CD4-positive, alpha-beta T cell treated with Interleukin-2 at 100 ng/mL for 4 hours (primary cell): ENCODE measurements around the gene DDX25.

ENCODE experiments used
- DNase-seq: peaks from one replicate; pipeline ENCODE4 v3.0.0-alpha.2; 2020; ENCODE audit warnings: low spot score

DDX25 gene

DNA sequence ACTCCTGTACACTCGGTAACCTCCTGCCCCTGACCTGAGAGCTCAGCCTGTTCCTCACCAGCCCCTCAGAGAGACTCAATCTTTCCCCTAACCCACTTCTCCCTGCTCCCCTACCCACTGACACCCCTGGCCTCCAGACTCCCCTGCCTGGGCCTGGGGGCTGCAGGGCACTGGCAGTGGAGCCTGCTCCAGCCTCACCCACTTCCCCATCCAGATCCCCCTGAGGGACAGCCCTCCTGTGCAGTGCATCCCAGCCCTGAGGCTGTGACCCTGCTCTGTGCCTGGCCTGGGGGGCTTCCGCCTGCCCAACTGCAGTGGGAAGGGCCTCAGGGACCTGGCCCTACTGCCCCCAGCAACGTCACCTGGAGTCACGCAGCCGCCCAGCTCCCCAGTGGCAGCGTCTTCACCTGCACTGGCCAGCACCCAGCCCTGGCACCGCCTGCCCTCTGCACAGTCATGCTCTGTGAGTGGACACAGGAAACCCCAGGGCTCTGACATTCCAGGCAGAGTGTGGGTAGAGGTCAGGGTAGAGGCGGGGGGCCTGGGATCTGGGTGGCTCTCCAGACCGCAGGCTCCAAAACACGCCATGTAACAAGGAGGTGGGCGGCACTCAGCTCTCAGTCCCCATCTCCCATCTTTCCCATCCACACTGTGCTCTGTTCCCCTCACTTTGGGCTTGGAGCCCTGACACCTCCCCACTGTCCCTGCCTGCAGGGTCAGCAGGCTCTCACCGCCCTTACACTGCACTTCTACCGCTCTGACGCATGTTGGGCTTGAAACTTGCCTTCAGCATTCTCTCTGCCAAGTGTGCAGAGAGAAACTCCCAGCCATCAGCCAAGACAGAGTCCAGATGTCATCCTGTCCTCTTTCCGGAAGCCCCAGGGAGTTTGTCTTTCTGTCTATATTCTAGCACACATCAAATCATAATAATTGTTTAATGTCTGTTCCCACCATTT is 46.7 kb downstream of the DDX25 start:
- no peak for DNase-seq

DNA sequence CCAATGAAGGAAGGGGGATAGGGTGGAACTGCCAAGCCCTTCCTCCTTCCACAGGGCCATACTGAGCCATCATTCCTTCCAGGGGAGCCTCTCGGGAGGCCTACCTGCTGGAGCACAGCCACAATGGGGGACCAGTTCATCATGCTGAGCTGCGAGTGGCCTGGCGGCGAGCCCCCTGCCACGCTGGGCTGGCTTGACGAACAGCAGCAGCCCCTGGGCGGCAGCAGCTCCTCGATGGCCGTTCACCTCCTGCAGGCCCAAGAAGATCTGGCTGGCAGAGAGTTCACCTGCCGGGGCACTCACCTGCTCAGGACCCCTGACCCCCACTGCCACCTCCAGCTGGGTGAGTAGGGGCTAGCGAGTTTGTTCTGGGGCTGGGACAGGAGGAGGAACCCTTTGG is 47.4 kb downstream of the DDX25 start:
- DNase-seq, result no peak

DNA sequence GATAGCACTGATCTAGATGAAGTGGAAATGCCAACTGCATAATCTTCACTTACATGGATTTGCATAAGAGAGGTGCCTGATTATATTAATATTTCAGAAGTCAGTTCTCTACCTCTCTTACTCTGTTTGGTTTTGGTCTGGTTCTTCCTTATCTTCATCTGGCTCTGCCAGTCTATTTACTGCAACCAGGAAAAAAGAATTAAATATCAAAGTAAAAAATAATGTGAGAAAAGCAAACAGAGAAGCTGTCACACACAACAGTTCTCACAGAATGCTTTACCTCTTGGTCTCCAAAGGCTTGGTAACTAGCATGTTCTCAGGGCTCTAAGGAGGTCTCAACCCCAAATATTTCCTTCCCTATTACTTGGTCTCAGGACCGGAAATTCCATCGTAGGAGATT is 48.3 kb downstream of the DDX25 start:
- no peak for DNase-seq

DNA sequence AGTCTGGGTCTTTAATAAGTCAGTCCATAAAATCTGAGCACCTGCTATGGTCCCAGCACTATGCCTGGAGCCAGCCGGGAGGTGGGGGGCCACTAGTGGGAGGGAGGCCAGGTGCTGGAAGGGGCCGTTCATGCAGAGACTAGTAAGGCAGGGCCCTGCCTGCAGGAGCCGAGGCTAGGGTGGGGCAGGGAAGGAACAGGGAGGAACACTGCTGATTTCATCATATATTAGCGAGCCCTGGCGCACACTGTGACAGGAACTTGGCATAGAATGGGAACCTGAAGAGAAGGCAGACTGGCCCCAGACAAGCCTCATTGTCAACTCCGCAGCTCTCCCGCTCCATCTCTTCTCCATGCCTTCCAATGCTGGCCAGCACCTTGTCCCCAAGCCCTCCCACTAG is 48.7 kb downstream of the DDX25 start:
- DNase-seq, result no peak

DNA sequence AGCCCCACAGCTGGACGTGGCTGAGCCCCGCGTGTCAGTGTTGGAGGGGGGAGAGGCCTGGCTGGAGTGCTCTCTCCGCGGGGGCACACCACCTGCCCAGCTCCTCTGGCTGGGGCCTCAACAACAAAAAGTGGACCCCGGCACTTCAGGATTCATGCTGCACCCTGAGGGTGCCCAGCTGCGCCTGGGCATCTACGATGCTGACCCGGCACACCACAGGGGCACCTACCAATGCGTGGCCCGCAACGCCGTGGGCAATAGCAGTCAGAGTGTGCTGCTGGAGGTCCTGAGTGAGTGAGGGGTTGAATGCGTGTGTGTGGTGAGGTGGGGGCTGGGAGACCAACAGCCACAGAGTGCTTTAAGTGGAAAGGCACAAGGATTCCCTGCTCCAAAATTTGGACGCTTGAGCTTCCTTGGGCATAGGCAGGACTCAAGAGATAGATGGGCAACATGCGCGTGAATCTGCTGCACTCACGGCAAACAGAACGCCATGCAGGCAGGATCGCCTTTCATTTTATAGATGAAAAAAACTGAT is 49.2 kb downstream of the DDX25 start:
- no peak for DNase-seq

DNA sequence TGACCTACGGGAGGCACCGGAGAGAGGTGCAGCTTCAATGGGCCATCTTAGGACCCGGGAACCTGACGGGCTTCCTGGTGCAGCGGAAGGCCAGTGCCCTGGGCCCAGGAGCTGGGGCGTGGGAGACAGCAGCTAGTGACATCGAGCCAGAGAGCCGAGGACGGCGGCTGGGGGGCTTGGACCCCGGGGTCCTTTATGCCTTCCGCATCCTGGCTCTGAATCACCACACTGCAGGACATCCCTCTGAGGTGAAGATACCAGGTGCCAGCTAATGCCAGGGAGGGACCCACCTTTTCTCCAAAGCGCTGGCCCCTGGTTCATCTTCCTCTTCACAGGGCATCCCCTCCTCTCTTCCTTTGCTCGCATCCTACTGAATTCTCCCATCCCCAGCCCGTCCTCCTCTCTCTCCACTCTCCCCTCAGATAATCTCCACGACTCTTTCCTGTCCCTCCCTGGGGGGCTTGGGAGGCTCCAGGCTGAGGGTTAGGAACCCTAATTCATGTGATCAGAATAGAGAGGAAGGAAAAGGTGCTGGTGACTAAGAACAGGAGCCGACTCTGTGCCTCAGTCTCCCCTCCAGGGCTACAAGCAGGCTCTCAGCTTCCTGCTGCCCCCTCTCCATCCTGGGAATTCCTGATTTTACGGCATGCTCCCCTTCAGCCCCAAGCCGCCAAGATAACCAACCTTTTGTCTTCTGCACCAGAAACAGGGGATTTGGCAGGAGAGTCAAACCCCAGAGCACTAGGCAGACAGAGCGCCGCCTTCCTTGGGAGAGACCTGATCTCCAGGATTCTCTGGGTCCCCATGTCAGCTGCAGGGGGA is 50.0 kb downstream of the DDX25 start:
- DNase-seq, result no peak

DNA sequence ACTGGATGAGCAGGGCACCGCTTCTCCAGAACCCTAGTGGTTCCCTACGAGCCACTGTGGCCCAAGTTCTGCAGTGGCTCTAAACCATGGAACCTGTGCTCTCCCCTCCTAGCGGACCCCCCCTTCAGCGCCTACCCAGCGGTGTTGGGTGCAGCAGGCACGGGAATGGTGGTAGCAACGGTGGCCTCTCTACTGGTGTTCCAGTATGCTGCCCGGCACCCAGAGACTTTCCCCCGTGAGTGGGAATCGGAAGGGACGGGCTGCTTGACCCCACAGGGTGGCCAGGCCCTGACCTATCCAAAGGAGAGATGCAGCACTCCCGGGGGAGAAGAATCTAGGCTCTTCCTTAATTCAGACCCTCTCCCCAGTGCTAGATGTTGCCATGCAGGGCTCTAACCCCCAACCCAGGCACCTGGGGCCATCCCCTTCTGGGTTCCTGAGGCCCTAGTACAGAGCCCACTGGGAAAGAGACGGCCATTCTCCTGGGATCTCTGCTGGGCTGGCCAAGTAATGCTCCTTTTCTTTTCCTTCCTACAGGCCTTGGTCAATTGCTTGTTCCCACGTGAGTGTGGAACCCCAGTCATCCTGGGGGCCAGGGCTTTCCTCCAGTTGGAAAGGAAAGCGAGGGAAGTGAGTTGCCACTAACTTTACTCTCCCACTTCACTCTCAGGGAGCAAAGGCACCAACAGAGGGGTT is 50.8 kb downstream of the DDX25 start:
- DNase-seq, result no peak

DNA sequence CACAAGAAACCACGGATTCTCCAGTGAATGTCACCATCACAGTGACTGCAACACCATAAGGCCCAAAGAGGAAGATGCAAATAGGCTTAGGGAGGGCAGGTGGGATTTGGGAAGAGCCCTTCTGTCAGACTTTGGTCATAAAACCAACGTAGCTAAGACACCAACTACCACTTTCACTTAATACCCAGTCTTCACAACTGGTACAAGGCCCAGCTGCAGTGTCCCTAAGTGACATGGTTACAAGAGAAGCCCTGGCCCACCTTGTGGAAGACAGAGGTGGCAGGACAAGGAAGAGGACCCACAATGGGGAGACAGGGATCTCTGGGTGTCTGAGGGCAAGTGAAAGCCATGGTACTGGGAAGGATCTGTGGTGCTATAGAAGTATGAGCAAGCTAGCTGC is 51.5 kb downstream of the DDX25 start:
- DNase-seq, result no peak

DNA sequence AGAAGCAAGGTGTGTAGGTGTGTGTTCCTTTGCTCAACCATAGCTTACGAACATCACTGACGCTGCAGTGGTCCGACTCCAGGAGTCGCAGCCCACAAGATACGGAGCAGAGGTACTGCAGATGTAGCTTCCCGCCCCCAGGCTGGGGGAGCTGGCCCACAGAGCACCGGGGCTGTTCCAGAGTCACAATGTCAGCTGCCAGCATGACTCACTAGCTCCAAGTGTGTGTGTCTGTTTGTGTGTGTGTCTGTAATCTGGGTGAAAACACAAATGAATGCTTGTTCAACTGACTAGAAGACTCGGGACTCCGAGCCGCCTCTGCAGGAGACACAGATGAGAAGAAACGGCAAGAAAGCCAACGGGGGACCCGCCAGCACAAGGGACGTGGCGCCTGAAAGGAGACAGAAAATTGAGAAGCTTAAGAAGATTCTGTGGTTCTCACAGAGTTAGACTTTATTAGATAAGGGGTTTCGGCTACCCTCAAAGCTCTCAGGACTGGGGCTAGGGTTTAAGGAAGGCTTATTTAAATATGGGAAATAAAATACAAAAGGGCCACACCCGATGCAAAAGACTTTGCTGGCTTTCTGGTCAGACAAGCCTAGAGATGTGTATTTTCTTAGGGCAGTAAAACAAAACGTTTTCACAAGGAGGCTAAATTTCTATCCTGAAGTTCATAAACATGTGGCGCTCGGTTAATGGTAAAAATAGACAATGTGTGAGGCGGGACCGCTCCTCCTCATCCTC is 52.3 kb downstream of the DDX25 start:
- no peak for DNase-seq

DNA sequence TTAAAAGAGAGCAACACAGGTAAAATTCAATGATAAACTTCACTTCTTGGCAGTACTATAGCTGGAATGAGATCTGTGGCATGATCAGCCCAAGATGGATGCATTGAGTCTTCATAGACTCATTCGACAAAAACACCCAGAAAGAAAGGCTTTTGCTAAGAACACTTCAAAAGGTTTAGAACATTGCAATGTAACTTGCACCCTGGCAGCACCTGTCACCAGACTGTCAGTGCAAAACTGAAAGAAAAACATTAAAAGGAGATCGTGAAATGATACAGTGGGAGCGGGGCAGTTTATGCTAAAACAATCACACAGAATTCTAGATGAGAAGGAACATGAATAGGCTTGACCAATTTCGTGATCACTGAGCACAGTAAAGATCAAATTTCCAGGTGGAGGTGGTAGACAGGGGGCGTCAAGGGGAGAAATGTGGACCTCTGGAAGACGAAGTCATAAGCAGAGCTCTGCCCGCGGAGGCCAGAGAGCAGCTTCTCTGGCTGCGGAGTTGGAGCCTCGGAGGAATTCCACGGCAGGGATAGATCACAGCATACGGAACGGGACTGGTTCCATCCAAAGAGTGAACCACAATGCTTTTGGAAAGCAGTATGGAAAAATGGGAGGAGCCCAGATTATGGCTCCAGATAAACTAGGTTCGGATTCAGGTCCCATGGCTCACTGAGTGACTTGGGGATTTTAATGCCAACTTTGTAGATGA is 53.5 kb downstream of the DDX25 start:
- DNase-seq, result no peak

DNA sequence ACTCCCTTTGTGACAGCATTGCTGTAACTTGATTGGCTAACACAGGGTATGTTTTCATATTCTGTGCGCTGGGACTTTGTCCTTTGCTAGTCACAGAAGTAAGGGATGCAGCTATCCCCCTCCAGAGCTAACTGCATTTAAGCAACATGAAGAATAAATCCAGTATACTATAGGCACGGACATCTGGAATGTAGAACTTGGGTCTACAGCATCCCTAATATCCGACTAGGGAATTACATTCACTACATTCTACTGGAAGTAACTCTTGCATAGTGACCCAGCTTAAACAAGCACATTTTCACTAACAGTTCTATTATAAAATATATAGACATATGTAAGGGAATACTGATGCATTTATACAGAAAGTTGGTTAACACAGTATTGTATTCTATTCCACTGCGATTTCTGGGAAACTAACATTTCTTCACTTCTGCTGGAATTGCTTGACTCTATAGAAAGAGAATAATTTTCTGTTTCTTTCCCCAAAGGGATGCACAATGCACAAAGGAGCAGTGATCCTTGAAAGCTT is 54.6 kb downstream of the DDX25 start:
- DNase-seq, result no peak

DNA sequence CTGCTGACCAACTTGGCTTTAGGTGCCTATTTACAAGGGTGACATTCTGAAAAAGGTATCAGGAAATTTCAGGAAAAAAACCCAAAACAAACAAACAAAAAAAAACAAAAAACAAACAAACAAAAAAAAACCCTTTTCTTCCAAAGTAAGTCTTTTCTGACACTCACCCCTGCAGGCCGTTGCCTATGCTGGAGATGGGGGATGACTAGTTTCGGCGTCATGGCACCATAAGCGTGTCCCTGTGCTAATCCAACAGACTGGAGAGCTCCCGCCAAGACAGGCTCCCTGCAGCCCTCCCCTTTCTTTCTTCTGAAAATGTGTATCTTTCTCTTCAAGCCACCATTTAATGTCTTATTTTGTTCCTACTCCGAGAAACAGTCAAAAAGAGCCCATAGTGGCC is 55.2 kb downstream of the DDX25 start:
- no peak for DNase-seq

DNA sequence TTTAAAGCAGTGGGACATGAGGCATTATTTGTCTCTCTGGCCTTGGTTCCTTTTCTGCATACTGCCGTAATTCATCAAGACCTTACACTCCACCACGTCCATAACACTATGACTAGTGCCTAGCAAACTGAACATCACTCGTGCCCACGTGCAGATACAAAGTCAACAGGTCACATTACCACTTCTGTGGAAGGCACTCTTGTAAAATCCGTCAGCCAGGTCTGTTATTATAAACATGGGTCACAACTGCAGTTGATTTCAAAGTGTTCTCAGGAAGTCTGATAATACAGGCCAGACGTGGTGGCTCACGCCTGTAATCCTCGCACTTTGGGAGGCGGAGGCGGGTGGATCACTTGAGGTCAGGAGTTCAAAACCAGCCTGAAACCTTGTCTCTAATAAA is 55.6 kb downstream of the DDX25 start:
- DNase-seq, result no peak

DNA sequence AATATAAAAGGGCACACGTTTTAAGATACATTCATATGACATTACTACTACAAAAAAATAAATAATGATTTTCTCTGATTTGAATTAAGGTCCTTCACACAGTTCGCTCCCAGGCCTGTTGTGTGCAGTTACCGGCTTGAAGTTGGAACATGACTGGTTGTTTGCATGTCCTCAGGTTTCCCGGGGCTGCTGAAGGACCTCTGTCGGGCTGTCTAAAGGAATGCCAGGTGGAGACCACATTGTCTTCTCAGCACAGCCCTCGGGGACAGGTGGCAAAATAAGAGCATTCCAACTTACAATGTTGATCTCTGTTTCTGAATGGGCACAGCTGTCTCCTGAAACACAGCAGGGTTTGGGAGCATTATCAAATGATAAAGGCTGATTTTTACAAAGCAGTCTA is 56.5 kb downstream of the DDX25 start:
- no peak for DNase-seq

DNA sequence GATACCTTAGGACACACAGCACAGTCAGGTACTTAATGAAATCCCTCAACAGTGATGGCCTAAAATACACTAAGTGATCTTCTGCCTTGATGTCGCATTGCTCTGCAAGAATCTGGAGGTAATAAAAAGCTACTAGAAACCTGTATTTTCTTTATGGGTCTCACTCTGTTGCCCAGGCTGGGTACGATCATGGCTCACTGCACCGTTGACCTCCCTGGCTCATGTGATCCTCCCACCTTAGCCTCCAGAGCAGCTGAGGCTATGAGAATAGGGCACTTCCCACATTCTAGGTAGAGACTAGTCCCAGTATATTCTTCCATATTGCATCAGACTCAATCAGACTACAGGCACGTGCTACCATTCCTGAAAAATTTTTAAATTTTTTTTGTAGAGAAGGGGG is 63.2 kb downstream of the DDX25 start:
- DNase-seq, result no peak

DNA sequence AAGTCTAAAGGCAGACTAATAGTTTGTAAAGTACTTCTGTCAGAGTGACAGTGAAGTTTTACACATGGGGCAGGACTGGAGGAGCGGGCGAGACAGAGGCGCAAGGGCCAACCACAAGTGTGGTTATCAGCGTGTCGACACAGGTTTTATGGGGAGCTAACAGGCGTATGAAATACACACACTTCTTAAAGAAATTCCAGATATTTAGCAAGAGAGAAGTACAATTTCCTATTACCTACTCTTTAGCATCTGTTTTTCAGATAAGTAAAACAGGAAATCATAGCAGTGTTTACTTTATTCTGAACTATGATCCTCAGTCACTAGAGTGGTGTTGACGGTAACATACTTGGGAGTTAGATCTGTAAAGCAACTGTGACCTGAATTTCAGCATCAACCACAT is 64.0 kb downstream of the DDX25 start:
- DNase-seq, result no peak

DNA sequence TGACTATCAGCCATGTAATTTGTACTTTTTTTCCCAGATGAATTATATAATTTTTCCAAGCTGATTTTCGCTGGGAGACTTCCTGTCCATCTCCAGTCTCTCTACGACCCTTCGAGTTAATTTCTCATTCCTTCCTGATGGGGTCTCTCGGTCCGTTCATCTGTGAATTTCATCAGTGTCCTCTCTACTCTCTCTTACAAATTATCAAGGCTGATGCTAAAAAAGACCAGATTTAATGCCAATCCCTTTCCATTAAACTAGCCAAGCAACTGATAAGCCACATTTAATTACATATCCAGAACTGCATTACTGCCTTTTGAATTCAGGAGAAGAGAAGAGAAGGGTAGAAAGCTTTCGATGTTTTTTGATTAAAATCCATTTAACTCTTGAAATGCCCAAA is 67.3 kb downstream of the DDX25 start:
- DNase-seq, result no peak

DNA sequence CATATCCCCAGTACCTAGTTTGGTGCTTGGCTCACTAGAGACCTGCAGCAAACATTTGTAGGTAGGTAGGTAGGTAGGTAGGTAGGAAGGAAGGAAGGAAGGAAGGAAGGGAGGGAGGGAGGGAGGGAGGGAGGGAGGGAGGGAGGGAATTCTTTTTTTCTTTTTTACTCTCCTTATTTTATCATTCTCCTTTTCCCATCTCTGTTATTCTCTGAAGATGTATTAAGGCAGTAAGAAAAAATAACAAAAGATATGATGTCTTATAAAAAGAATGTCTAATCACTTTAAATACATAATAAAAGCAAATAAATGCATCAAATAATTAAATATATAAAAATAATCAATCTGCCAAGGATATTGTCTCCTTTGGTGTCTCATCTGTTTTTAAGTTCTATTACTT is 70.0 kb downstream of the DDX25 start:
- DNase-seq, result no peak

DNA sequence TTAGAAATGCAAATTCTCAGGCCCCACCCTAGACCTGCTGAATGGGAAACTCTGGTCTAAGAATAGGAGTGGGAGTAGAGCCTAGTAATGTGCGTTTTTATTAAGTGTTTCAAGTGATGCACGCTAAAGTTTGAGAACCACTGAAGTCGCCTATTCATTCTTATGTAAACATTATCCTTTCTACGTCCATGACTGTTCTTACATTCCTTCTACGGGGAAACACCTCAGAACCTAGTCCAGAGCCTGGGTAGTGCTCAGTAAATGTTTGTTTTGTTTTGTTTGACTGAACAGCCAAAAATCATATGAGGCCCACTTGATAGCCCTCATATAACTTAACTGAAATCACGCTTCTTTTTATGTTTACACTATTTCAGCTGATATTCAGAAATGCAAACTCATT is 71.3 kb downstream of the DDX25 start:
- no peak for DNase-seq

DNA sequence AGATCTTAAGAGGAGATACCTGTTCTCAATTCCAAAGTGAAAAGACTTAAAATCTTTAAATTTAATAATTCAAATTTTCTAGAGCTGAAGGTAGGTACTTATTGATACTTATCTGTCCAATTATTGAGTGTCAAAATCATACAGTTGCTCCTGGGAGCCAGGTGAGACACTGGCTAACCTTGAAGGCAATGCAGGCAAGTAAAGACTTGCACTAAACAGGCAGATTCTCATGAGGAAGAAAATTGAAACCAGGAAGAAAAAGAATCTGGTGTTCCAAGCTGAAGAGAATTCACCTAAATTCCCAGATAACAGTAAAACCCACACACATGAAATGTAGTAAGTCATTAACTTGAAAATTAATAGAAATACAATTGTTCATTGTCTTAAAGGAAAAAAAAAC is 71.8 kb downstream of the DDX25 start:
- DNase-seq, result no peak

DNA sequence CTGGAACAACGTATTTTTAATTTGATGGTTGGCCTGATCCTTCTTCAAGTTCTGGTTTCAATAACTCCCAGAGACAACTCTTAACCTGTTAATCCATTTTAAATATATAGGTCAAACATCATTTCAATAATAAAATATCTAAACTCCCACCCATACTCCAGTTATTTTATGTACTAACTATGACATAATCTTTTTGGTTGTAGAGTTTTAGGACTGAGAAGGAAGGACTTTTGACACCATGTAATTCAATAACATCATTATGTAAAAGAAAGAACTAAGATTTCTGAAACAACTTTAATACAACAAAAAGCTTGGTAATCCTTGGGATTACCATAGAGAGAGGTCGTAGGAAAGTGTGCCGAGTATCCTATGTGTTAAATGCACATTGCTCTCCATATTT is 73.0 kb downstream of the DDX25 start:
- no peak for DNase-seq
